Activated CD8-positive, alpha-beta memory T cell treated with anti-CD3 and anti-CD28 coated beads, Interleukin-2, amount 50 U/mL, for 24 hours (primary cell): ENCODE measurements around the gene SLIT1.

Experiments used
- DNase-seq: peaks from one replicate; pipeline ENCODE4 v3.0.0-alpha.2; 2020; ENCODE audit errors: extremely low read depth

The SLIT1 gene

DNA sequence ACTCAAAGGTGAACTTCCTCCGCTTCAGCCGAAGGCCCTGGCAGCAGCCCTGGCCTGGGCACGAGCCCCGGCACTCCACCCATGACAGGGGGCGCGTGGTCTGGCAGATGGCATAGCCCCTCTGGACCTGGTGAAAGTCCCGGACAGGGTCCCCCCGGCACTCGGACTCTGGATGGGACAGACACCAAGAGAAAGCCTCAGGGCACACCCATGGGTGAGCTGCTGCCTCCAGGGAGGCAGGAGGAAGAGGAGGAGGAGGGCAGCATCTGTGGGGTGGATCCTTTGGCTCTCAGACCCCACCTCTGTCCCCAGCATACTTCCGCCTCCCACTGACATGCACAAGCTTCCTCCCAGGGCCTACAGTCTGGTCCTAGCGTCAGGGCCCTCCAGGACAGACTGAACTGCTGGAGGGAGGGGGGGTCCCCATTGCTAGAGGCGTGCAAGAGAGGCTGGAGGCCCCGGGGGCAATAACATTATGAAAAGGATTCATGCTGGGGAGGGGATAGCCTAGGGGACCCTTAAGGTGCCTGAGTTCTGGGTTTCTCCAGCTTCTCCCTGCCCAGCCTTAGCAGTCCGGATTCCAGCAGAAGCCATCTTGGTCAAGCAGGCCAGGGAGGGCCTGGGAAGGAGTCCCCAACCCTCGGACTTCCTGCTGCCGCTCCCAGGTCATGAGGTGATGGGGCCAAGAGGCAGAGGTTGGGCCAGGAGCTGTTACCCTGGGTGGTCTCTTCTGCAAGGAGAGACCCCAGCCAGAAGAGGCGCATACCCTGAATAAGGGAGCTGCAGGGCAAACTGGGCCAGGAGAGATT, 184.4 kb downstream of the SLIT1 start:
- DNase-seq = no peak

GRCh38 chr10:97000487-97001182, 185.1 kb downstream of the SLIT1 start:
- DNase-seq = no peak

DNA sequence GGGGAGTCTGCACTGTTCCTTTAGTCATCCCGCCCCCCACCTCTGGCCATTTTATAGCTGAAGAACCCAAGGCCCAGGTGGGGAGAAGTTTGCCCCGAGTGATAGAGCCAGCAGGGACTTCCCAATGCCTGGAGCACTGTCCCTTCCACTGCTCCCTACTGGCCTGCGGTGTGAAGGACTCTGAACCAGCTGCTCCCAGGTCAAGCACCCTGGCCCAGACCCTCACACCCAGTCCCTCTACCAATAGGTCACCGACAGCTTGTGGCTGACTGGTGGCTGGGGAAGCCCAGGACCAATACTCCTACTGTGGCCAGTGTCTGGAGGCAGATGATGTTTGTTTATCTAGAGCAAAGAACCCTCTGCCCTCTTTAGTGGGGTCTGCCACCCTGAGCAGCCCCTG, 185.8 kb downstream of the SLIT1 start:
- DNase-seq = no peak

DNA sequence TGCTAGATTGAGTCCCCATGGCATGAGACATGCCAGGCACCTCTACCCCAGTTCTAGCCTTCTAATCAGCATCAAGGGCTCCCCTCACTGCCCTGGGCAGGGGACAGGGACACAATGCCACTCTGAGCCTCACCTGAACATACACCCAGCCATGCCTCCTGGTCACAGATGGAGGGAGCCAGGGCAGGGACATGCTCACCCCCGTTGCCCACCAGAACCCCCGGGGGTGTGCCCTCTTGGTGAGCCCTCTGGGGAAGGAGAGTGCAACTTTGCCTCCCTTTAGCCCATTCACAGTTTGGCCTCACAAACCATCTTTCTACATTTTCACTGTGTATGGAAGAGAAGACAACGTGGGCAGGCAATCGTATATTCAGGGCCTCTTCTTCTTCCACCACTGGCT, 186.4 kb downstream of the SLIT1 start:
- no peak for DNase-seq

GRCh38 chr10:96998329-96998888, 187.3 kb downstream of the SLIT1 start:
- no peak for DNase-seq

- DNase-seq = no peak
Observed at GRCh38 chr10:96996275-96996965, 189.3 kb downstream of the SLIT1 start.

DNA sequence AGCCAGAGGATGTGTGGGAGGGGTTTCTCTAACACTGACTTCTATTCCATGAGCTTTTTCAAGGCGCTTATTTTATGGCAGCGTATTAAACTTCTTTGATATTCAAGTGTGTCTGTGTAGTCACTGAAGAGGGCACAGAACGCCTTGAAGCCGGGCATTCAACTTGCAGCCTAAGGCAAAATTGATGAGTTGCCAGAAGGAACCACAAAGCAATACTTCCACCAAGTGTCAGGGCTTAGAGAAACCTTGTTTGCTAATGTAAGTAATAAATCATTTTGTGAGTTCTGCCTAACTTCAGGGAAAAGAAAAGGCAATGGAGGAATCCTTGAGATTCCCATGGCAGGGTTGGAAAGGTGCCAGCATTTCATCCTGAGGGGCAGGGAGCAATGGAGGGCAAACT, 189.9 kb downstream of the SLIT1 start:
- DNase-seq = no peak

DNA sequence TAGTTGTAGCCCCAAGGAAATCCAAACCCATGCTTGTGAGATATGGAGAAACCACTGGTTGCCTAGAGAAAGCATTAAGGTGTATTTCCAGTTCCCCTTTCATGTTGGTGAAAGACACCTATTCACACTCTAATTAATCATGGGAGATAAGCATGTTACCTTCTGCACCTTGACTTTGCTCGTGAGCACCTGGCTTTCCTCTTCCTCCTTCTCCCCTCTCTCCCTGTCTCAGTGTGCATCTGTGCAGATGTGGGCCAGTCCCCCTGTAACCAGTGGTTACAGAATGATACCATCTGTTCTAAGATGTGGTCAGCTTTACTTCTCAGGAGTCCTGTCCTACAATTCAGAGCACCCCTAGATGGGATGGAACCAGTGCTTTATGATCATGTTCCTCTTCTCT, 193.0 kb downstream of the SLIT1 start:
- no peak for DNase-seq

DNA sequence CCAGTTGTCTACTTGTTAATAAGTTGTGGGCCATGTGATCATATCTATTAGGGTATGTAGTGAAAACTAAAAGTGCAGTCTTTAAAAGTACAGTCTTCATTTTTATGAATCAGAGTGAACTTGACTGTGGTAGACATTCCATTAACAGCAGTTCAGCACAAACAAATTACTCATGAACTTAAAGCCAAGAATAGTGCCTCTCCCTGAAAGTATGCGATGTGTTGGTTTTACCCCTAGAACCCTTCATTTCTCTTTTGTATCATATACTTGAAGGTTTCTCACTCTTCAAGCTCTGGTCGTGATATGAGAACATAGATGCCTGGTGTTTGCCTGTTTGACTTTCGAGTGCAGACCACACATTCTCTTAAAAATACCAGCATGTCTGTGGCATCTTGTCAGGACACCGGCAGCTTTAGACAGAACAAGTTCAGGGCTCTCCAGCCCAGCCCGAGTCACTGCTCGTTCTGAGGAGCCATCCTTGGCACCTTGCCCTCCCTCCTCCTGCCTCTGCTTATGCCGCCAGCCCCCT, 194.4 kb downstream of the SLIT1 start:
- no peak for DNase-seq

- no peak for DNase-seq
Observed at GRCh38 chr10:96988426-96988825, 197.3 kb downstream of the SLIT1 start.

DNA sequence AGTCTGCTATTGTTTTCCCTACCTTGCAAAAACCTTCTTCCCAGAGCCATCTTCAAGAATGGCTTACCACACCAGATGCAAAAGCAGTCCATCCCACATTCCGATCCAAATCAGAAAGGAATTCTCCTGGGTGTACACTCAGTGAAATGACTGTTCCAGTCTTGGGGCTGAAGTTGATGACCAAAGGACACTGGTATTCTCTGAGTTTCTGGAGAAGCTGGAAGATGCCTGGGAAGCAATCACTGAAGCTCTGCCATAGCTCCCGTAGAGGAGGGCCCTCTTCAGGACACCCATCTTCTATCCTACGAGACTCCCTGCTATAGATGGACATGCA, 197.9 kb downstream of the SLIT1 start:
- no peak for DNase-seq

DNA sequence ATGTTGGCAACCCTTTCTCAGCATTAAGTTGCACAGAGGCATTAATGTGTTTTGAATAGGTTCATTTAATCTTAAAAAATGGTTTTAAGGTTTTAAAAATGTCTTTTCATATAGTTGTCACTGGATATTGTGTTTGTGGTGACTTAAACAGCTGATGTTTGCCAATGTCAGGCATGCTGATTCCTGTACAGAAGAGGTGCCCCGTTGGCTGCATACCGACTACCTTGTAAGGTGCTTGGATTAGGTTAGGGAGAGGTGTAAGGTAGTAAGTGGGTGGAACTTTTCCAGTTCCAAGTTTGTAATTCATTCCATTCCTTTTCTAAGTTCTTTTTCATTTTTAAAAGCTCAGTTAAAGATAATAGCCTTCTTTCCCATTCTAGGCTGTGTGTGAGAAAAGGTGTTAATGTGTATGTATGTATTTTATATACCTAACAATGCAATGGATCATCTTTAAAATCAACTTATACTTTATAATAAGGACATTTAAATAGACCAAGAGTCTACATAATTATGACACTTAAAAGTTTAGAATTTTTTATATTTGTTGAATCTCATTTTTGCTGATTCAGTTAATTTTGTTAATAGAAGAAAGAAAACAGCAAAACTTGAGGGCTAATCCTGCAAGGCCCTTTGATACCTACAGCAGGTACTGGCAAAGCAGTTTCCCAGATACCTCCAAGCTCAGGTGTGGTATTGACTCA, 198.5 kb downstream of the SLIT1 start:
- no peak for DNase-seq

DNA sequence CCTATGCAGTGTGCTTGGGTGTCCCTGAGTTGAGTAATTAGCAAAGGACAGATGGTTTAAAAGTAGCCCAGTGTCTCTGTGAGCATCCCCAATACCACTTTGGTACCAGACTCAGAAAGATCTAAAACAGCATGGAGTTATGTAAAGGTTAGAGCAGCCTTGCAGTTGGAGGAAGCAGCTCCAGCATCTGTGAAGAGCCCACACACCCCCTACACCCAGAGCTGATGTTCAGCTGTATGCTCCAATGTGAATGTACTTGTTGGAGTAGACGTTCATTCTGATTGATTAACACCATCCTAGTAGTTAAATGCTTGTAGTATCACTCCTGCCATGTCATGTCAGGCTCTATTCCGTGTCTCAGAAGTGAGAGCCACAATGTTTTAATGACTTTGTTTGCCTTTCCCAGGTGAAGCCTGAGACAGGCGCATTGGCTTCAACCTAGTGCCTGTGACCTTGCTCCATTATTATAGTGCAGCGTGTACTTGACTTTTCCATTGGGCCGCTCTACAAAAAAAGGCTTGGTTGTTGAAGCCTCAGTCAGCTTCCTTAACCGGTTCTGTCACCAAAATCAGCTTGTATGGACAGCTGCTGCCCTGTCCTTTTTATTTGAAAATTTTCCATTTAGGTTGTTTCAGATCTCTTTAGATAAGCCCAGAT, 199.4 kb downstream of the SLIT1 start:
- DNase-seq = no peak

DNA sequence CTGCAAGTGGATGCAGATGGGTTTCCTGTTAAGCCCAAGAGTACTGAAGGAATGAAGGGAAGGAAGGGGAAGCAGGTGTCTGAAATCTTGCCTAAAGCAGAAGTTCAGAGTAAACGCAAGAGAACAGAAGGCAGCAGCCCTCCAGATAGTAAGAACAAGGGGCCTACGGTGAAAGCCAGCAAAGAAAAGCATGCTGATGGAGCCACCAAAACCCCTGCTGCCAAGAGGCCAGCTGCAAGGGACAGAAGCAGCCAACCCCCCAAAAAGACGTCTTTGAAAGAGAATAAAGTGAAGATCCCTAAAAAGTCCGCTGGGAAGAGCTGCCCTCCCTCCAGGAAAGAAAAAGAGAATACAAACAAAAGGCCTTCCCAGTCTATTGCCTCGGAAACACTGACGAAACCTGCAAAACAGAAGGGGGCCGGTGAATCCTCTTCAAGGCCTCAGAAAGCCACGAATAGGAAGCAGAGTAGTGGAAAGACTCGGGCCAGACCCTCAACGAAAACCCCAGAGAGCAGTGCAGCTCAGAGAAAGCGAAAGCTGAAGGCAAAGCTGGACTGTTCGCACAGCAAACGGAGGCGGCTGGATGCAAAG, 201.1 kb downstream of the SLIT1 start:
- no peak for DNase-seq

- no peak for DNase-seq
Observed at GRCh38 chr10:96982149-96982930, 203.4 kb downstream of the SLIT1 start.

GRCh38 chr10:96978621-96979154, 207.1 kb downstream of the SLIT1 start:
- no peak for DNase-seq

- no peak for DNase-seq
Observed at GRCh38 chr10:96975136-96975535, 210.6 kb downstream of the SLIT1 start.

DNA sequence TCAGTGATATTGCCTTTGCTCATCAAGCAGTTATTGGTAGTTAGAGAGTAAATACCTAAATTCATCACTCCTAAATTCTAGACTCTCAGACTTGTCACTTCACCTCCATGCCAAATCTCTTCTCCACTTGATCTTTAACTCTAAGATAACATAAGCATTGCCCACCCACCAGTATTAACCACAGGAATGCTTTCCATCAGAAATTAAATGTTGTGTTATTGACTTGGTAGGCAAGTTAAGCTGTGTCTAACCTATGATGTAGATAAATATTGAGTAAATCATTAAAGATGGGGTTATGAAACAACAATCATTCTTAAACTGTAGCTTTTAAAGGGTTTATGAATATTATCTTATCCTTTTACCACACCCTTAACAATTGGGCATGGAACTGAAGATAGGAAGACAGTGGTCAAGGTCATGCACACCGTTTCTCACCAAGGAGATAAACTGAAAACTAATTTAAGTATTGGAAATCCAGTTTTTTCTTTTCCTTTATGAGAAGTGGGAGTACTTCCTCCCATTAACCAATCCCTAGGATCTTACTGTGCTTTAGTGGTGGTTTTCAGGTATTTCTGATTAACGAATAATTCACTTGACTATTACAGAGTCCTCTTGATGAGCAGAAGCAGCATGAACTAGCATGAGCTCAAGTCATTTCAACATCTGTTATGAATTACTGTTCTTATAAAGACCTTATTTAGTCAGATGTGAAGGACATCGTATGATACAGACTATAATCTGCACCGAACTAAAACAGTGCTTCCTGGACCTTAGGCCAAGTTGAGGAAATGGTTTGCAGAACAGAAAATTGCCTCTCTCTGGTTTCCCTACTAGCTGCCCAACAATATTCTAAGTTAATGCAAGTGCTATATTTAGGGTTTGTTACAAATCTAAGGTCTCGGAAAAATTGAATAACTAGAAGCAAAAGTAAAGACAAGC, 211.7 kb downstream of the SLIT1 start:
- no peak for DNase-seq

DNA sequence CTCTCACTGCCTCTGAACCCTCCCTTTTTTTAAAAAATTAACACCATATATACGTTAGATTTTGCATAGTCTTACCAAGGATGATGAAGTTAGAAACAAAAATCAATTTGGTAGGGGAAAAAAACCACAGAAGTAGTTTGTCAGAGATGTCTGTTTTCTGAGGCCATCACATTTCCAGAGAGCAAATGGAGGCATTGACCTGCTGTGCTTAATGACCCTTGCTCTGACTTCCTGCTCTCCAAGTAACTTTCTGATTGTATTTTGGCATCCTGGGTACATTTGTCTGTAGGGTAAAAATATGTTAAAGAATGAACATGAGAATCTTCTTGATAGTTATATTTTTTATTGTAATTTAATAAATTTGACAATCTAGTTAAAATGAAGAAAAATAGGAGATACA, 213.5 kb downstream of the SLIT1 start:
- no peak for DNase-seq
